Measurements from ENCODE around the gene PTPRD.

Gene PTPRD

GRCh38 chr9:9392755-9393154, 1220.0 kb downstream of the PTPRD start:
- no peak overlapping the region for H3K4me3 ChIP-seq (ENCODE audit: insufficient read depth, low read length, poor library complexity, severe bottlenecking)
- no peaks in the 10 kb centered on the region for H3F3A ChIP-seq (ENCODE audit: insufficient read depth)
- H3K36me3 ChIP-seq (ENCODE audit: low read length), result no peaks in the 10 kb centered on the region
- H3K4me2 ChIP-seq (ENCODE audit: low read depth, low read length, poor library complexity, severe bottlenecking), result no peak overlapping the region
- no peak overlapping the region for H2AFZ ChIP-seq (ENCODE audit: low read depth, low read length, severe bottlenecking)
- no peaks in the 10 kb centered on the region for H3K27me3 ChIP-seq (ENCODE audit: low read length)
- TF ChIP-seq CTCF (IDR thresholded peaks at IDR 0.05; ENCODE audit: insufficient read depth, low read length, poor library complexity, severe bottlenecking) (no peak), EZH2phosphoT487 (conservative IDR thresholded peaks at IDR 0.05; ENCODE audit: low read length) (no peak)
- no peaks in the 10 kb centered on the region for H3K9me2 ChIP-seq (replicated peaks; ENCODE audit: insufficient read depth, low read length)
- H3K79me2 ChIP-seq (ENCODE audit: insufficient read depth, low read length), result no peaks in the 10 kb centered on the region
- H4K20me1 ChIP-seq (ENCODE audit: low read depth, low read length), result no peaks in the 10 kb centered on the region
- no peaks in the 10 kb centered on the region for H3K9me3 ChIP-seq (ENCODE audit: insufficient read depth, low read length)
- H3K27ac ChIP-seq (ENCODE audit: low read depth, low read length), result no peak overlapping the region
- no peak overlapping the region for H3K9ac ChIP-seq (ENCODE audit: low read length)

- H3K27ac ChIP-seq (ENCODE audit: low read depth, low read length), result no peak overlapping the region
- H2AFZ ChIP-seq (ENCODE audit: low read depth, low read length, severe bottlenecking), result no peak overlapping the region
- no peaks in the 10 kb centered on the region for H3K9me3 ChIP-seq (ENCODE audit: insufficient read depth, low read length)
- no peaks in the 10 kb centered on the region for H3K27me3 ChIP-seq (ENCODE audit: low read length)
- H3K9ac ChIP-seq (ENCODE audit: low read length), result no peak overlapping the region
- no peaks in the 10 kb centered on the region for H3F3A ChIP-seq (ENCODE audit: insufficient read depth)
- no peak overlapping the region for H3K4me2 ChIP-seq (ENCODE audit: low read depth, low read length, poor library complexity, severe bottlenecking)
- H3K4me3 ChIP-seq (ENCODE audit: insufficient read depth, low read length, poor library complexity, severe bottlenecking), result no peak overlapping the region
- H4K20me1 ChIP-seq (ENCODE audit: low read depth, low read length), result no peaks in the 10 kb centered on the region
- no peaks in the 10 kb centered on the region; the same call in 1 of the 2 replicates for H3K9me2 ChIP-seq (replicated peaks; ENCODE audit: insufficient read depth, low read length)
- TF ChIP-seq EZH2phosphoT487 (conservative IDR thresholded peaks at IDR 0.05; ENCODE audit: low read length), result no peak
- TF ChIP-seq CTCF (IDR thresholded peaks at IDR 0.05; ENCODE audit: insufficient read depth, low read length, poor library complexity, severe bottlenecking), result no peak
- no peaks in the 10 kb centered on the region for H3K36me3 ChIP-seq (ENCODE audit: low read length)
- no peaks in the 10 kb centered on the region for H3K79me2 ChIP-seq (ENCODE audit: insufficient read depth, low read length)
Measured at GRCh38 chr9:9389904-9390303, 1222.9 kb downstream of the PTPRD start.

- no peaks in the 10 kb centered on the region for H3K9me3 ChIP-seq (ENCODE audit: insufficient read depth, low read length)
- no peak overlapping the region for H2AFZ ChIP-seq (ENCODE audit: low read depth, low read length, severe bottlenecking)
- no peaks in the 10 kb centered on the region; the same call in 1 of the 2 replicates for H3K9me2 ChIP-seq (replicated peaks; ENCODE audit: insufficient read depth, low read length)
- H3K4me2 ChIP-seq (ENCODE audit: low read depth, low read length, poor library complexity, severe bottlenecking), result no peak overlapping the region
- TF ChIP-seq CTCF (IDR thresholded peaks at IDR 0.05; ENCODE audit: insufficient read depth, low read length, poor library complexity, severe bottlenecking) (no peak), EZH2phosphoT487 (conservative IDR thresholded peaks at IDR 0.05; ENCODE audit: low read length) (no peak)
- H4K20me1 ChIP-seq (ENCODE audit: low read depth, low read length), result no peaks in the 10 kb centered on the region
- H3K4me3 ChIP-seq (ENCODE audit: insufficient read depth, low read length, poor library complexity, severe bottlenecking), result no peak overlapping the region
- no peaks in the 10 kb centered on the region for H3K36me3 ChIP-seq (ENCODE audit: low read length)
- H3K79me2 ChIP-seq (ENCODE audit: insufficient read depth, low read length), result no peaks in the 10 kb centered on the region
- no peak overlapping the region for H3K9ac ChIP-seq (ENCODE audit: low read length)
- H3K27me3 ChIP-seq (ENCODE audit: low read length), result no peaks in the 10 kb centered on the region
- H3F3A ChIP-seq (ENCODE audit: insufficient read depth), result no peaks in the 10 kb centered on the region
- H3K27ac ChIP-seq (ENCODE audit: low read depth, low read length), result no peak overlapping the region
Measured at GRCh38 chr9:9387511-9388115, 1225.2 kb downstream of the PTPRD start.
